ENCODE data around the gene POGZ. TPM values are rescaled to one million over a fixed set of nuclear protein-coding genes. Genes with fewer than 3 reads are reported as not detected.

Gene POGZ
- total and polyA plus RNA-seq, 2 of the 4 experiments (the other 2 are of a cell fraction): 20.8 to 33.5 TPM

DNA sequence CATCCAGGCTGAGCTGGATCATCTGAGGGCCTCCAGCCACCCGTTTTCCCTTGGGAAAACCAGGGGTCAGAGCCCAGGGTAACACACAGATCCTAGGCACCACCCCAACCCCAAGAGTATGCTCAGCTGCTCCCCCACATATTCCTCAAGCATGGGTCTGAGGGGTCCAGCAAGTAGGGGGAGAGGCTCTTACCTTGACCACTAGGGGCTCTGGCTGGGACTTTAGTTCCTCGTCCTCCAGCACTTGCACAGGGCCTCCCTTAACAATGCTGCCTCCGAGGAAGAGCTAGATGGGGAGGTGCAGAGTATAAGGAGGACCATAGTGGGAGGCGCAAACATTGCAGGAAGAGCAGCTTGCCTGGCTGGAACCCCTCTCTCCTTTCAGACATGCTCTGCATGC is 94.3 kb downstream of the POGZ start:
- Histone ChIP-seq H4K5ac (ENCODE audit: low read depth, low read length) (no peak overlapping the region), H2BK20ac (ENCODE audit: low read depth, low read length) (no peak overlapping the region), H3K27ac (ENCODE audit: insufficient read depth, low read length) (no peak overlapping the region), H4K20me1 (ENCODE audit: insufficient read depth, low read length) (no peaks in the 10 kb centered on the region), H3K23ac (ENCODE audit: low read depth, low read length) (no peak overlapping the region), H3K9ac (ENCODE audit: low read depth, low read length) (no peak overlapping the region), H2AK9ac (replicated peaks; ENCODE audit: low read depth, low read length, poor library complexity) (no peak overlapping the region), H3K9me1 (ENCODE audit: insufficient read depth, low read length) (peaks cover 9% of the 10 kb centered on the region; the same call in 1 of the 2 replicates), H3K18ac (ENCODE audit: low read depth, low read length) (no peak overlapping the region), H3K27me3 (ENCODE audit: control insufficient read depth, insufficient read depth, low read length) (no peaks in the 10 kb centered on the region), H3K14ac (replicated peaks; ENCODE audit: low read depth, low read length) (no peak overlapping the region), H3K79me1 (ENCODE audit: low read depth in 1 of 2, low read length in 2 of 2) (no peaks in the 10 kb centered on the region), H3K4ac (ENCODE audit: low read depth, low read length) (no peak overlapping the region), H4K8ac (ENCODE audit: low read depth in 2 of 2, low read length in 2 of 2) (no peak overlapping the region), H2BK120ac (ENCODE audit: low read depth, low read length) (no peak overlapping the region), H3K4me2 (ENCODE audit: low read depth, low read length) (no peak overlapping the region), H3K4me3 (ENCODE audit: insufficient read depth, low read depth, low read length) (no peak overlapping the region), H2BK15ac (ENCODE audit: low read depth, low read length) (no peak overlapping the region), H2AFZ (replicated peaks; ENCODE audit: low read length, poor library complexity) (no peak overlapping the region), H3K36me3 (ENCODE audit: control insufficient read depth, insufficient read depth, low read length) (peaks cover 43% of the 10 kb centered on the region), H2BK5ac (ENCODE audit: low read depth, low read length, poor library complexity, severe bottlenecking) (no peak overlapping the region), H3K4me1 (ENCODE audit: control insufficient read depth, insufficient read depth, low read length) (peaks cover under 1% of the 10 kb centered on the region; the same call in 1 of the 2 replicates), H2AK5ac (ENCODE audit: low read depth, low read length) (no peak overlapping the region), H3K9me3 (ENCODE audit: control insufficient read depth, insufficient read depth, low read length) (peaks cover 9% of the 10 kb centered on the region), H3K56ac (ENCODE audit: extremely low read depth, insufficient read depth, low read length) (no peak overlapping the region), H4K91ac (ENCODE audit: insufficient read depth, low read depth, low read length) (no peak overlapping the region)
- no CpG with 5 or more reads among the region's 4 CpGs for WGBS, 2 experiments (ENCODE audit: extremely low coverage in 2 of 2, insufficient read length in 1 of 2)
- intact Hi-C loops (cut with micrococcal nuclease): no loop called here
- POLR2A ChIA-PET (ENCODE audit: unreplicated experiment): no interaction called here
- CTCF ChIA-PET: no interaction called here
- no peak for DNase-seq
- no TSS peak for BruUV-seq (replicated peaks)
- TF ChIP-seq RAD21 (IDR thresholded peaks at IDR 0.05; ENCODE audit: low read length) (no peak), NFE2L2 (IDR thresholded peaks at IDR 0.05; ENCODE audit: low read depth, low read length) (no peak), FOS (IDR thresholded peaks at IDR 0.05; ENCODE audit: low read depth, low read length) (no peak), CHD1 (IDR thresholded peaks at IDR 0.05; ENCODE audit: low read depth, low read length) (no peak), SMC3 (IDR thresholded peaks at IDR 0.05; ENCODE audit: low read depth, low read length) (no peak), MXI1 (IDR thresholded peaks at IDR 0.05; ENCODE audit: borderline replicate concordance, low read depth, low read length) (no peak), RCOR1 (IDR thresholded peaks at IDR 0.05; ENCODE audit: insufficient replicate concordance, low read length) (no peak), CTCF (conservative IDR thresholded peaks at IDR 0.05; ENCODE audit: low read depth, low read length) (no peak), BHLHE40 (IDR thresholded peaks at IDR 0.05; ENCODE audit: low read depth, low read length) (no peak), CEBPB (IDR thresholded peaks at IDR 0.05; ENCODE audit: low read depth, low read length) (no peak), POLR2A (IDR thresholded peaks at IDR 0.05; ENCODE audit: low read depth, low read length) (no peak)
- TF ChIP-seq, protein P1, sequence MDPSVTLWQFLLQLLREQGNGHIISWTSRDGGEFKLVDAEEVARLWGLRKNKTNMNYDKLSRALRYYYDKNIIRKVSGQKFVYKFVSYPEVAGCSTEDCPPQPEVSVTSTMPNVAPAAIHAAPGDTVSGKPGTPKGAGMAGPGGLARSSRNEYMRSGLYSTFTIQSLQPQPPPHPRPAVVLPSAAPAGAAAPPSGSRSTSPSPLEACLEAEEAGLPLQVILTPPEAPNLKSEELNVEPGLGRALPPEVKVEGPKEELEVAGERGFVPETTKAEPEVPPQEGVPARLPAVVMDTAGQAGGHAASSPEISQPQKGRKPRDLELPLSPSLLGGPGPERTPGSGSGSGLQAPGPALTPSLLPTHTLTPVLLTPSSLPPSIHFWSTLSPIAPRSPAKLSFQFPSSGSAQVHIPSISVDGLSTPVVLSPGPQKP (IDR thresholded peaks at IDR 0.05; ENCODE audit: borderline replicate concordance, low read depth, low read length): no peak
- TF ChIP-seq, protein P2, sequence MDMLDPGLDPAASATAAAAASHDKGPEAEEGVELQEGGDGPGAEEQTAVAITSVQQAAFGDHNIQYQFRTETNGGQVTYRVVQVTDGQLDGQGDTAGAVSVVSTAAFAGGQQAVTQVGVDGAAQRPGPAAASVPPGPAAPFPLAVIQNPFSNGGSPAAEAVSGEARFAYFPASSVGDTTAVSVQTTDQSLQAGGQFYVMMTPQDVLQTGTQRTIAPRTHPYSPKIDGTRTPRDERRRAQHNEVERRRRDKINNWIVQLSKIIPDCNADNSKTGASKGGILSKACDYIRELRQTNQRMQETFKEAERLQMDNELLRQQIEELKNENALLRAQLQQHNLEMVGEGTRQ (IDR thresholded peaks at IDR 0.05; ENCODE audit: low read depth, low read length): no peak
- dilution Hi-C loops (cut with HindIII; ENCODE audit: low sequenced_read_pairs, unreplicated experiment): no loop called here
- in situ Hi-C loops (cut with MboI; ENCODE audit: low sequenced_read_pairs): no loop called here
- ATAC-seq (ENCODE audit: low read depth): no peak

Measured in IMR-90 (cell line).